Nephron (organoid): ENCODE measurements around the gene PRPF40A.

Experiments used
- H3K27ac Mint-ChIP-seq, 3 experiments: 2 replicates each; pipeline ENCODE4 v1.8.0; 2020; ENCODE audit warnings: mixed read lengths in 3 of 3, mild to moderate bottlenecking in 2 of 3, moderate library complexity in 1 of 3
- H3K27me3 Mint-ChIP-seq: 2 replicates; pipeline ENCODE4 v1.8.0; 2021; ENCODE audit warnings: low read depth, mild to moderate bottlenecking, moderate library complexity, mixed read lengths
- H3K36me3 Mint-ChIP-seq: 2 replicates; pipeline ENCODE4 v1.8.0; 2020; ENCODE audit warnings: low read depth, mixed read lengths
- H3K4me1 Mint-ChIP-seq: 2 replicates; pipeline ENCODE4 v1.8.0; 2020; ENCODE audit warnings: mixed read lengths
- H3K4me3 Mint-ChIP-seq, 3 experiments: 2 replicates each; pipeline ENCODE4 v1.8.0; 2020; ENCODE audit warnings: mild to moderate bottlenecking in 3 of 3, mixed read lengths in 3 of 3, moderate library complexity in 2 of 3
- H3K9me3 Mint-ChIP-seq: 2 replicates; pipeline ENCODE4 v1.8.0; 2020; ENCODE audit warnings: mixed read lengths
- TF ChIP-seq, protein P1 (sequence below), 3 experiments: fragments of 200-600 bp; sonication (generic); IDR thresholded peaks; one replicate each; pipeline ENCODE4 v1.5.0; 2021; ENCODE audit warnings: antibody characterized with exemption in 3 of 3; ENCODE audit not compliant: unreplicated experiment in 3 of 3

The PRPF40A gene

DNA sequence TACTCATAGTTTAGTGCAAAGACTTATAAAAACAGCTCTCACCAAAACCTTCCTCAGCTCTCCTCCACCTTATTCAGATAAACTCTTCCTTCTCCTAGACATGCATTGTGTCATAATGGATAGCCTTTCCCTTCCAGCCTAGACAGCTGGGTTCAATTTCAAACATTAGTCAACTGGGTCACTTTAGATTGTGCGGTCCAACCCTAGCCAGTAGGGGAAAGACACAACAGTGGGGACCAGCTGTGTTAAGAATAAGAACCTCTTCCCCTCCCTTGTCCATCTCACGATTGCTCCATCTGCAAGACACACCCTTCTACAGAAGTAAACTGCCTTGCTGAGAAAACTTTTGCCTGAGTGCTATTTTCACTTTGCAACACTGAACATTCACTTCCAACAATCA lies 8.5 kb downstream of the PRPF40A start:
- no peaks in the 10 kb centered on the region for H3K27me3 Mint-ChIP-seq
- no peak overlapping the region for H3K27ac Mint-ChIP-seq
- no peak overlapping the region for H3K4me3 Mint-ChIP-seq
- H3K9me3 Mint-ChIP-seq: peaks cover 6% of the 10 kb centered on the region
- TF ChIP-seq, protein P1, sequence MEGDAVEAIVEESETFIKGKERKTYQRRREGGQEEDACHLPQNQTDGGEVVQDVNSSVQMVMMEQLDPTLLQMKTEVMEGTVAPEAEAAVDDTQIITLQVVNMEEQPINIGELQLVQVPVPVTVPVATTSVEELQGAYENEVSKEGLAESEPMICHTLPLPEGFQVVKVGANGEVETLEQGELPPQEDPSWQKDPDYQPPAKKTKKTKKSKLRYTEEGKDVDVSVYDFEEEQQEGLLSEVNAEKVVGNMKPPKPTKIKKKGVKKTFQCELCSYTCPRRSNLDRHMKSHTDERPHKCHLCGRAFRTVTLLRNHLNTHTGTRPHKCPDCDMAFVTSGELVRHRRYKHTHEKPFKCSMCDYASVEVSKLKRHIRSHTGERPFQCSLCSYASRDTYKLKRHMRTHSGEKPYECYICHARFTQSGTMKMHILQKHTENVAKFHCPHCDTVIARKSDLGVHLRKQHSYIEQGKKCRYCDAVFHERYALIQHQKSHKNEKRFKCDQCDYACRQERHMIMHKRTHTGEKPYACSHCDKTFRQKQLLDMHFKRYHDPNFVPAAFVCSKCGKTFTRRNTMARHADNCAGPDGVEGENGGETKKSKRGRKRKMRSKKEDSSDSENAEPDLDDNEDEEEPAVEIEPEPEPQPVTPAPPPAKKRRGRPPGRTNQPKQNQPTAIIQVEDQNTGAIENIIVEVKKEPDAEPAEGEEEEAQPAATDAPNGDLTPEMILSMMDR (IDR thresholded peaks at IDR 0.05; ENCODE audit: unreplicated experiment in 3 of 3): no peak
- H3K4me1 Mint-ChIP-seq: no peaks in the 10 kb centered on the region
- peaks cover 89% of the 10 kb centered on the region for H3K36me3 Mint-ChIP-seq

DNA sequence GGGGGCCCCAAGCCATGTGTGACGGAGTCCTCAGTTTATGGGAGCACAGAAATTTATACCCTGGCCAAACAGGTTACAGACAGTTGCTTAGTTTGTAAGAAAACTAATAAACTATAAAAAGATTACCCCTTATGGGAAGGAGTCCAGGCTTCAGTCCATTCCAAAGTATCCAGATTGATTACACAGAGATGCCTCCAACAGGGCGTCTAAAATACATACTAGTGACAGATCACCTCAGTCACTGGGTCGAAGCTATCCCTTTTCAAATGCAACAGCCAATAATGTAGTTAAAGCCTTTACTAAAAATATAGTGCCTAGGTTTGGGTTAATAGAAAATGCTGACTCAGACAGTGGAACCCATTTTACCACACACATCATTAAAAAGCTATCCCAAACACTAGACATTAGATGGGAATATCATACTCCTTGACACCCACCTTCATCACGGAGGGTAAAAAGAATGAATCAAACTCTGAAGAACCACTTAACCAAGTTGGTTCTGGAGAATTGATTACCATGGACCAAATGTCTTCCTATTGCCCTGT lies 10.7 kb downstream of the PRPF40A start:
- no peak overlapping the region for H3K4me3 Mint-ChIP-seq
- H3K4me1 Mint-ChIP-seq: no peaks in the 10 kb centered on the region
- TF ChIP-seq, protein P1 (IDR thresholded peaks at IDR 0.05; ENCODE audit: unreplicated experiment in 3 of 3): no peak
- H3K36me3 Mint-ChIP-seq: peaks cover 94% of the 10 kb centered on the region
- no peaks in the 10 kb centered on the region for H3K27me3 Mint-ChIP-seq
- H3K9me3 Mint-ChIP-seq: peaks cover 6% of the 10 kb centered on the region
- H3K27ac Mint-ChIP-seq: peak overlapping the region in 1 of 3 experiments; percentile 50

DNA sequence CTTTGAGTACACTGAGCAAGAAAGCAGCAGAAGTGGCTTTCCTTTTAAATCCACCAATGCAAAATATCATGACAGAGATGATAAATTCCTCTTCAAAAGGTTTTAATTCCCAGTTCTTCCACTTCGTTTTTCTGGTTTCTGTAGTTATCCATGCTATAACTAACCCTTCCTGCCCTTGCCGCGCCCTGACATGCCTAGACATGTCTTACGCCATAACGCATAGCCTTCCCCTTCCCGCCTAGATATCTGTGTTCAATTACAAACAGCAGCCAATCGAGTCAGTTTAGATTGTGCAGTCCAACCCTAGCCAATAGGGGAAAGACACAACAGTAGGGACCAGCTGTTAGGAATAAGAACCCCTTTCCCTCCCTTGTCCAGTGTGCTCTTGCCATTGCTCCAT lies 16.1 kb downstream of the PRPF40A start:
- Mint-ChIP-seq H3K27me3 (no peaks in the 10 kb centered on the region), H3K9me3 (no peaks in the 10 kb centered on the region), H3K27ac (no peak overlapping the region), H3K36me3 (peaks cover 55% of the 10 kb centered on the region), H3K4me3 (no peak overlapping the region), H3K4me1 (no peaks in the 10 kb centered on the region)
- TF ChIP-seq, protein P1 (IDR thresholded peaks at IDR 0.05; ENCODE audit: unreplicated experiment in 3 of 3): no peak

DNA sequence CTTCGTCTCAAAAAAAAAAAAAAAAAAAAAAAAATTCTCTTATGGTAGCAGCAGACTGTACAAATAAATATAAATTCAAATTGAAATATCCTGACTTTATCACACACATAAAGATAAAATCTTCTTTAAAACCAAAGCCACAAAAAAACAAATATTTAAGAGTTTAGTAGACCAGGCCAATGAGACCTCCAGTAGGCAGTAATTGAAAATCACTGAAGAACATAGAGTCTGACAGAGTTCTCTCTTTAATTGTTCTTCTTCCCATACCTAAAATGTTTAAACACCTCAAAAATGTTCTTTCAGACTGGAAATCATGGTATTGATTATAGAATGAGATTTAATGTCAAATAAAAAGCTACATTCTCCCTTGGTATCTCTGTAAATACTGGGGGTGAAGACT lies 20.8 kb downstream of the PRPF40A start:
- peaks cover 20% of the 10 kb centered on the region for H3K36me3 Mint-ChIP-seq
- no peak overlapping the region for H3K4me3 Mint-ChIP-seq
- no peaks in the 10 kb centered on the region for H3K4me1 Mint-ChIP-seq

DNA sequence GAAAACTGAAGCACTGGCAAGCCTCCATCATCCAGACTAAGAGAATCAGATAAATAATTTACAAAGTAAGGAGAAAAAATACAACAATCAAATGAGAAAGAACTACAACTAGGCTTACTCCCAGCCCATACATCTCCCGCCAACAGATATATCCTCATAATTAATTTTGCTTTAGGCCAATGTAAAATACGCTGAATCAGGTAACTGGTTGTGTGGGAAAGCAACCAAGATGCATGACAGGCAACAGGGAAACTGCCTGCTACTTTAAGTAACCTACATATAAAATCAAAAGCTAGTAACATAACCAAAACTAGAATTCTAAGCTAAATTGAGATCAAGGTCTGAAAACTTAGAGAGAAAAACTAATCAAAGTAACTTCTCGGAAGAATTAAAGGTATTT lies 21.5 kb downstream of the PRPF40A start:
- TF ChIP-seq, protein P1 (IDR thresholded peaks at IDR 0.05; ENCODE audit: unreplicated experiment in 3 of 3): no peak
- Mint-ChIP-seq H3K36me3 (peaks cover 19% of the 10 kb centered on the region), H3K27me3 (no peaks in the 10 kb centered on the region), H3K4me3 (no peak overlapping the region), H3K4me1 (no peaks in the 10 kb centered on the region), H3K27ac (no peak overlapping the region), H3K9me3 (no peaks in the 10 kb centered on the region)

More for the DNA sequence above, 20.8 kb downstream of the PRPF40A start:
- TF ChIP-seq, protein P1 (IDR thresholded peaks at IDR 0.05; ENCODE audit: unreplicated experiment in 3 of 3): no peak
- Mint-ChIP-seq H3K9me3 (no peaks in the 10 kb centered on the region), H3K27me3 (no peaks in the 10 kb centered on the region), H3K27ac (no peak overlapping the region)

DNA sequence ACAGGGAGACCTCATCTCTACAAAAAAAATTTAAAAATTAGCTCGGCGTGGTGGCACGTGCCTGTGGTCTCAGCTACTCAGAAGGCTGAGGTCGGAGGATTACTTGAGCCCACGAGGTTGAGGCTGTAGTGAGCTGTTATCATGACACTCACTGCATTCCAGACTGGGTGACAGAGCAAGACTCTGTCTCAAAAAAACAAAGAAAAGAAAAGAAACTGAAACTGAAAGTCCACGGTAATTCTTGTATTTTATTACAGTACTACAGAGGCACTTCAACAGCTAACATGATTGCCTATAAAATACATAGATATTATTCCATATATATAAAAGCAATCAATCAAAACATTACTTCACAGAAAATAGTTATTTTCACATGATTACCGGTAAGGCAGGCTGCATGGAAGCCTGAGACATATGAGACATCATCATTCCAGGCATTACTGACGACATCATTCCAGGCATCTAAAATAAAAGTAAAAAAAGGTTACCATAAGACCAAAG lies 23.1 kb downstream of the PRPF40A start:
- Mint-ChIP-seq H3K27ac (no peak overlapping the region), H3K9me3 (no peaks in the 10 kb centered on the region), H3K4me3 (no peak overlapping the region), H3K4me1 (no peaks in the 10 kb centered on the region), H3K36me3 (peaks cover 19% of the 10 kb centered on the region), H3K27me3 (no peaks in the 10 kb centered on the region)
- TF ChIP-seq, protein P1 (IDR thresholded peaks at IDR 0.05; ENCODE audit: unreplicated experiment in 3 of 3): no peak
